T-cell (primary cell): ENCODE results near the gene NQO1. TPM values are rescaled to one million over a fixed set of nuclear protein-coding genes. Genes with fewer than 3 reads are reported as not detected.

Experiments used
- ATAC-seq, 4 experiments: fragments of 200-7000 bp in 3 of 4; fragments of 150-1000 bp in 1 of 4; cut with Tn5 transposase; replicated peaks in 1 of 4; 1 replicate in 3 of 4; 2 replicates in 1 of 4; pipeline ENCODE4 v1.10.0; 2021; ENCODE audit warnings: moderate library complexity in 3 of 4, mild to moderate bottlenecking in 2 of 4, moderate number of reproducible peaks in 1 of 4
- CTCF ChIA-PET, 2 donors: fragments of 300-600 bp; sonication (Branson Sonifier 250); formaldehyde crosslinking; loops; one replicate each; lab custom pipeline; 2022; ENCODE audit warnings: antibody characterized with exemption in 2 of 2; lab: Charles Lee
- POLR2A ChIA-PET, 2 donors: fragments of 300-600 bp; sonication (Branson Sonifier 250); formaldehyde crosslinking; loops; one replicate each; lab custom pipeline; 2022; ENCODE audit warnings: antibody characterized with exemption in 2 of 2; lab: Charles Lee
- DNase-seq, 35 experiments: peaks; one replicate each; pipeline versions ENCODE4 v3.0.0 to v3.0.0-alpha.2; 2013 to 2023
- H3K27ac ChIP-seq: one replicate; pipeline ENCODE4 v1.5.1; 2013; ENCODE audit warnings: low read length
- H3K27me3 ChIP-seq, 2 experiments: replicated peaks in 1 of 2; 1 replicate in 1 of 2; 2 replicates in 1 of 2; pipeline versions ENCODE4 v1.6.1 to v1.7.0; 2013; ENCODE audit warnings: low read length in 1 of 2, mixed read lengths in 1 of 2; ENCODE audit not compliant: control insufficient read depth in 2 of 2, insufficient read depth in 2 of 2; ENCODE audit errors: extremely low read depth in 1 of 2
- H3K36me3 ChIP-seq, 2 donors: 1 replicate in 1 of 2; 2 replicates in 1 of 2; pipeline versions ENCODE4 v1.6.1 to v1.7.0; 2013; ENCODE audit warnings: low read length in 1 of 2; ENCODE audit not compliant: control insufficient read depth in 2 of 2, insufficient read depth in 1 of 2; ENCODE audit errors: extremely low read depth in 1 of 2
- H3K4me1 ChIP-seq, 2 experiments: 1 replicate in 1 of 2; 2 replicates in 1 of 2; pipeline versions ENCODE4 v1.6.1 to v1.7.0; 2013; ENCODE audit warnings: low read length in 2 of 2, mixed read lengths in 1 of 2; ENCODE audit not compliant: insufficient read depth in 2 of 2, control insufficient read depth in 1 of 2; ENCODE audit errors: extremely low read depth in 1 of 2
- H3K4me3 ChIP-seq, 2 donors: 1 replicate in 1 of 2; 2 replicates in 1 of 2; pipeline versions ENCODE4 v1.5.1 to v1.7.0; 2013; ENCODE audit warnings: mild to moderate bottlenecking in 2 of 2, low read length in 1 of 2, moderate library complexity in 1 of 2; ENCODE audit not compliant: control insufficient read depth in 1 of 2; ENCODE audit errors: extremely low read depth in 1 of 2
- H3K9me3 ChIP-seq: 2 replicates; pipeline ENCODE4 v1.7.0; 2013
- H3K27ac Mint-ChIP-seq, 2 donors: one replicate each; pipeline ENCODE4 v1.8.0; 2020 to 2021; ENCODE audit warnings: mild to moderate bottlenecking in 2 of 2, mixed read lengths in 2 of 2
- H3K27me3 Mint-ChIP-seq, 2 donors: one replicate each; pipeline ENCODE4 v1.8.0; 2021 to 2022; ENCODE audit warnings: mixed read lengths in 2 of 2
- H3K36me3 Mint-ChIP-seq: one replicate; pipeline ENCODE4 v1.8.0; 2021; ENCODE audit warnings: mixed read lengths
- H3K4me1 Mint-ChIP-seq, 3 donors: one replicate each; pipeline ENCODE4 v1.8.0; 2020 to 2022; ENCODE audit warnings: mixed read lengths in 3 of 3, mild to moderate bottlenecking in 1 of 3
- H3K4me3 Mint-ChIP-seq, 3 donors: one replicate each; pipeline ENCODE4 v1.8.0; 2020 to 2022; ENCODE audit warnings: mild to moderate bottlenecking in 3 of 3, mixed read lengths in 3 of 3, moderate library complexity in 3 of 3
- H3K9me3 Mint-ChIP-seq, 3 donors: one replicate each; pipeline ENCODE4 v1.8.0; 2020 to 2022; ENCODE audit warnings: mixed read lengths in 3 of 3
- WGBS: methylation state at CpG from one replicate; pipeline ENCODE4 v1.1.5; 2013; ENCODE audit warnings: missing lambda C conversion rate; ENCODE audit not compliant: insufficient coverage; 5-methylcytosine and 5-hydroxymethylcytosine counted together
- total RNA-seq, 35 experiments: library from RNA in 6 of 35; stranded (reverse) in 6 of 35; fragments of 120-200 nt in 1 of 35; gene quantifications; one replicate each; pipeline versions ENCODE4 v1.2.1 to v1.2.4 and lab custom pipeline; 2013 to 2026

The NQO1 gene
- total RNA-seq, 5 donors from 2014 or later (not counting 1 experiment from before 2014, with no cell fraction given), result 1.4 to 6.1 (median 4.1) TPM

DNA sequence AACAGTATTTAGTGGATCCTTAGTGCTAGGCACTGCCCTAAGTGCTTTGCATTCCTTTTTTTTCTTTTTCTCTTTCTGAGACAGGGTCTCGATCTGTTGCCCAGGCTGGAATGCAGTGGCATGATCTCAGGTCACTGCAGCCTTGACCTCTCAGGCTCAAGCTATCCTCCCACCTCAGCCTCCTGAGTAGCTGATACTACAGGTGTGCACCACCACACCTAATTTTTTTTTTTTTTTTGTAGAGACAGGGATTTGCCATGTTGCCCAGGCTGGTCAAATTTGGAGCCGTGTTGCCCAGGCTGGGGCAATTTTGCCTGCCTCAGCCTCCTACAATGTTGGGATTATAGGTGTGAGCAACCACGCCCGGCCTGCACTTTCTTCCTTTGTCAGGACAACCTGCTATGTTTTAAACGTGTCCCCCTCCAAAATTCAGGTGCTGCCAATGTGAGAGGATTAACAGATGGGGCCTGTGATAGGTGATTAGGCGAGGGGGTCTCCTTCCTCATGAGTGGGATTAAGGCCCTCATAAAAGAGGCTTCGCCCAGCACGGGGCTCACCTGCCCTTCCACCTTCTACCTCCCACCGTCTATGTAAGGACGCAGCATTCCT, 5.4 kb downstream of the NQO1 start:
- H3K27ac ChIP-seq, result no peak overlapping the region
- Mint-ChIP-seq H3K27me3 (no peaks in the 10 kb centered on the region), H3K4me3 (no peak overlapping the region), H3K4me1 (peaks cover 5 to 8% (median 6%) of the 10 kb centered on the region in 3 donors), H3K27ac (no peak overlapping the region), H3K36me3 (peaks cover 4% of the 10 kb centered on the region), H3K9me3 (no peaks in the 10 kb centered on the region)
- ATAC-seq (no peak), DNase-seq (no peak)
- CTCF ChIA-PET, result no interaction called here
- H3K4me3 ChIP-seq, result no peak overlapping the region
- H3K4me1 ChIP-seq, result peaks cover 0 to 3% of the 10 kb centered on the region in 2 experiments
- H3K27me3 ChIP-seq, result no peaks in the 10 kb centered on the region
- POLR2A ChIA-PET, result interaction anchor here in 1 of 2 donors (0.9 kb wide), 1 partner anchor 199 kb away, joined by 7 read pairs; no protein-coding TSS in a partner anchor
- 100% methylated on average over 4 of the region's 10 CpGs for WGBS
- no peaks in the 10 kb centered on the region for H3K9me3 ChIP-seq
- H3K36me3 ChIP-seq, result no peaks in the 10 kb centered on the region

GRCh38 chr16:69718111-69718764, 8.1 kb downstream of the NQO1 start:
- no peak for DNase-seq
- no peaks in the 10 kb centered on the region for H3K27me3 Mint-ChIP-seq
- Histone ChIP-seq H3K4me1 (no peaks in the 10 kb centered on the region), H3K9me3 (no peaks in the 10 kb centered on the region), H3K36me3 (no peaks in the 10 kb centered on the region), H3K27ac (no peak overlapping the region), H3K27me3 (no peaks in the 10 kb centered on the region), H3K4me3 (no peak overlapping the region)
- ChIA-PET CTCF (no interaction called here), POLR2A (no interaction called here)
- H3K36me3 Mint-ChIP-seq, result peaks cover 7% of the 10 kb centered on the region
- no peaks in the 10 kb centered on the region for H3K4me1 Mint-ChIP-seq
- 100% methylated on average over 1 of the region's 10 CpGs for WGBS
- no peak overlapping the region for H3K27ac Mint-ChIP-seq
- no peaks in the 10 kb centered on the region for H3K9me3 Mint-ChIP-seq
- H3K4me3 Mint-ChIP-seq, result no peak overlapping the region
- no peak for ATAC-seq

DNA sequence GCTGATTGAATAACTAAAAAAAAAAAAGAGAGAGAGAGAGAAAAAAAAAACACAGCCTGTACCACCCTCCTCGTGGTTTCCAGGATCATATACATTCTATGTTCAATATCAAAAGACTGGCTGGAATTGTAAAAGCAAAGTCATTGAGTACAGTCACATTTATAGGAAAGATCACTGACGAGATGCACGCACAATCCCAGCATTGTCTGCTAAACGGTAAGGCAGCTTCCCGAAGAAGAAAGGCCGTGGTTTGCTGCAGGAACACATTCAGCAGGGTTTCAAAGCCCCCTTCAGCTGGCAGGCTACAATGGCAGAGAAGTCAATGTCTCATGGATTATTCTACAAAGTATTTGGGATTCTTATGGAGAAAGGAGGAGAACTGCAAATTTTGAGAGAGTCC, 9.3 kb downstream of the NQO1 start:
- H3K4me3 Mint-ChIP-seq, result no peak overlapping the region
- Histone ChIP-seq H3K36me3 (no peaks in the 10 kb centered on the region), H3K9me3 (no peaks in the 10 kb centered on the region), H3K27ac (no peak overlapping the region), H3K27me3 (no peaks in the 10 kb centered on the region), H3K4me1 (no peaks in the 10 kb centered on the region), H3K4me3 (no peak overlapping the region)
- H3K9me3 Mint-ChIP-seq, result no peaks in the 10 kb centered on the region
- no peaks in the 10 kb centered on the region for H3K4me1 Mint-ChIP-seq
- WGBS, result 86% methylated on average over 4 of the region's 6 CpGs
- no peak for ATAC-seq
- H3K27me3 Mint-ChIP-seq, result no peaks in the 10 kb centered on the region
- no peak for DNase-seq
- peaks cover 7% of the 10 kb centered on the region for H3K36me3 Mint-ChIP-seq
- ChIA-PET CTCF (no interaction called here), POLR2A (interaction anchor here in 1 of 2 donors (0.6 kb wide), 1 partner anchor 147 kb away, joined by 3 read pairs; no protein-coding TSS in a partner anchor)
- H3K27ac Mint-ChIP-seq, result no peak overlapping the region

- Mint-ChIP-seq H3K27me3 (no peaks in the 10 kb centered on the region), H3K4me1 (peaks cover 0 to 4% (median 0%) of the 10 kb centered on the region in 3 donors), H3K4me3 (no peak overlapping the region), H3K27ac (no peak overlapping the region), H3K9me3 (no peaks in the 10 kb centered on the region), H3K36me3 (peaks cover 7% of the 10 kb centered on the region)
- POLR2A ChIA-PET, result no interaction called here
- H3K36me3 ChIP-seq, result no peaks in the 10 kb centered on the region
- no peak for ATAC-seq
- no peaks in the 10 kb centered on the region for H3K9me3 ChIP-seq
- CTCF ChIA-PET, result interaction anchor here in 1 of 2 donors (1.2 kb wide), 1 partner anchor 42 kb away, joined by 3 read pairs; the partner anchor contains the start of gene NOB1
- no peaks in the 10 kb centered on the region for H3K27me3 ChIP-seq
- WGBS, result 100% methylated on average over 1 of the region's 9 CpGs
- no peak for DNase-seq
- H3K27ac ChIP-seq, result no peak overlapping the region
- H3K4me3 ChIP-seq, result no peak overlapping the region
- H3K4me1 ChIP-seq, result no peaks in the 10 kb centered on the region
Observed at GRCh38 chr16:69712914-69713581, 13.3 kb downstream of the NQO1 start.

GRCh38 chr16:69712277-69712676, 14.1 kb downstream of the NQO1 start:
- ChIA-PET POLR2A (interaction anchor here in 1 of 2 donors (0.6 kb wide), 1 partner anchor 59 kb away, joined by 3 read pairs; no protein-coding TSS in a partner anchor), CTCF (no interaction called here)
- ATAC-seq (no peak), DNase-seq (no peak)
- H3K4me1 ChIP-seq, result no peaks in the 10 kb centered on the region
- H3K27ac ChIP-seq, result no peak overlapping the region
- H3K9me3 Mint-ChIP-seq, result no peaks in the 10 kb centered on the region
- peaks cover 7% of the 10 kb centered on the region for H3K36me3 Mint-ChIP-seq
- H3K27me3 ChIP-seq, result no peaks in the 10 kb centered on the region
- H3K9me3 ChIP-seq, result no peaks in the 10 kb centered on the region
- H3K36me3 ChIP-seq, result no peaks in the 10 kb centered on the region
- no peak overlapping the region for H3K4me3 ChIP-seq
- no peak overlapping the region for H3K27ac Mint-ChIP-seq
- 86% methylated on average over 2 of the region's 4 CpGs for WGBS
- H3K4me1 Mint-ChIP-seq, result peaks cover 0 to 4% (median 0%) of the 10 kb centered on the region in 3 donors
- H3K4me3 Mint-ChIP-seq, result no peak overlapping the region
- H3K27me3 Mint-ChIP-seq, result no peaks in the 10 kb centered on the region

DNA sequence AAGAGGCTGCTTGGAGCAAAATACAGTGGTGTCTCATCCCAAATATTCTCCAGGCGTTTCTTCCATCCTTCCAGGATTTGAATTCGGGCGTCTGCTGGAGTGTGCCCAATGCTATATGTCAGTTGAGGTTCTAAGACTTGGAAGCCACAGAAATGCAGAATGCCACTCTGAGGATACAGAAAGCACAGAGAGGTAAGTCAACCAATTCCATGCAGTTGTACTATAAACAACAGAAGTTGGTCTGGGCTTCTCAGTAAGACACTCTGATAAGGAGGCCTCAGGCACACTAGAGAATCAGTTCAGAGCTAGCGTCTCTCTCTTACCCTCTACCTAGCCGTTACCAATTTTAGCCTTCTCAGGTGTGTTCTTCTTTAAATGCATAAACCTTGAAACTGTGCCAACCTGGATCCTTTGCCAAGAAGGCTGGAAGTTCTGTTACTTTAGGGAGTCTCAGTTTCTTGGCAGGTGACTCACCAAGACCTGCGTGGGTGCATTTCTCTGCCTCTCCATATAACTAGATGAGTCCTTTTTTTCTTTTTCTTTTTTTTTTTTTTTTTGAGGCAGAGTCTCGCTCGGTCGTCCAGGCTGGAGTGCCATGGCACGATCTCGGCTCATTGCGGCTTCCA, 15.1 kb downstream of the NQO1 start:
- Mint-ChIP-seq H3K4me1 (peaks cover 0 to 4% (median 0%) of the 10 kb centered on the region in 3 donors), H3K36me3 (peaks cover 3% of the 10 kb centered on the region), H3K4me3 (no peak overlapping the region), H3K9me3 (no peaks in the 10 kb centered on the region), H3K27ac (no peak overlapping the region), H3K27me3 (no peaks in the 10 kb centered on the region)
- H3K4me3 ChIP-seq, result no peak overlapping the region
- WGBS, result 96% methylated on average over 5 of the region's 12 CpGs
- H3K27me3 ChIP-seq, result no peaks in the 10 kb centered on the region
- CTCF ChIA-PET, result interaction anchor here in 1 of 2 donors (0.7 to 1.1 kb wide), 2 partner anchors 46 to 537 kb away, joined by 3 to 4 read pairs; no protein-coding TSS in a partner anchor
- H3K4me1 ChIP-seq, result no peaks in the 10 kb centered on the region
- no peaks in the 10 kb centered on the region for H3K9me3 ChIP-seq
- POLR2A ChIA-PET, result interaction anchor here in 1 of 2 donors (0.6 kb wide), 1 partner anchor 60 kb away, joined by 3 read pairs; no protein-coding TSS in a partner anchor
- H3K36me3 ChIP-seq, result no peaks in the 10 kb centered on the region
- no peak for ATAC-seq
- no peak for DNase-seq
- H3K27ac ChIP-seq, result no peak overlapping the region
